Mucosa of descending colon (tissue), 3 donors: Measurements from ENCODE around the gene SLC48A1. TPM values are rescaled to one million over a fixed set of nuclear protein-coding genes. Genes with fewer than 3 reads are reported as not detected.

Experiments
- ATAC-seq: fragments of 200-7000 bp; cut with Tn5 transposase; one replicate; pipeline ENCODE4 v1.9.1; 2020; ENCODE audit warnings: mild to moderate bottlenecking, moderate library complexity
- DNase-seq, 3 donors: peaks; one replicate each; pipeline ENCODE4 v3.0.0-alpha.2; 2020
- H3K36me3 ChIP-seq: fragments of 200-600 bp; one replicate; pipeline ENCODE4 v1.8.0; 2021; ENCODE audit warnings: low read depth, mild to moderate bottlenecking
- H3K4me1 ChIP-seq: fragments of 200-600 bp; one replicate; pipeline ENCODE4 v1.8.0; 2021; ENCODE audit warnings: low read depth, mild to moderate bottlenecking
- H3K4me3 ChIP-seq: fragments of 200-600 bp; one replicate; pipeline ENCODE4 v1.8.0; 2021; ENCODE audit warnings: mild to moderate bottlenecking
- H3K9me3 ChIP-seq: fragments of 200-600 bp; one replicate; pipeline ENCODE4 v1.8.0; 2021; ENCODE audit warnings: mild to moderate bottlenecking
- CTCF ChIP-seq: fragments of 200-600 bp; IDR thresholded peaks from one replicate; pipeline ENCODE4 v1.8.0; 2022; ENCODE audit warnings: antibody characterized with exemption, mild to moderate bottlenecking
- intact Hi-C, 2 donors: fragments of 100-400 bp; cut with DNase I in 1 of 2; cut with micrococcal nuclease in 1 of 2; formaldehyde crosslinking; loops; one replicate each; pipeline versions ENCODE4 v1.11.0 to v1.11.1; 2022; cut with DNase I, micrococcal nuclease
- total RNA-seq, 3 donors: library from RNA; stranded (reverse); fragmentation: NEBNext Ultra II Directional in 2 of 3; extraction: Animal tissue kit (Norgen Biotek cat#: 25700) in 2 of 3; gene quantifications; one replicate each; pipeline versions ENCODE4 v1.2.1 to v1.2.4, GENCODE V29; 2021 to 2023
- donor health status: DM: no; HTN: no; CAD: no; lungs with moderate emphysema.
- donor health status: DM: no; HTN: no; CAD: no.
- donor health status: DM: no; HTN: yes; CAD: no.

Gene SLC48A1
- total RNA-seq, 3 donors from 2014 or later = 17.2 to 35.4 (median 19.1) TPM

GRCh38 chr12:47772738-47773061 is 338 bp upstream of the SLC48A1 start:
- peaks cover 8% of the 10 kb centered on the region for H3K4me1 ChIP-seq
- no peak for TF ChIP-seq CTCF
- no peaks in the 10 kb centered on the region for H3K9me3 ChIP-seq
- intact Hi-C loops = loop anchor here (10.0 kb wide), 2 partner anchors 48 to 62 kb away; partner anchors contain the start of gene ENDOU (in 1 of the 2)
- ATAC-seq = no peak
- peak overlapping the region; percentile 71 for H3K4me3 ChIP-seq
- H3K36me3 ChIP-seq = no peaks in the 10 kb centered on the region
- no peak for DNase-seq

- H3K4me3 ChIP-seq = peak overlapping the region; percentile 71
- intact Hi-C loops = loop anchor here (10.0 kb wide), 2 partner anchors 49 to 61 kb away; partner anchors contain the start of gene ENDOU (in 1 of the 2)
- H3K36me3 ChIP-seq = no peaks in the 10 kb centered on the region
- ATAC-seq (no peak), DNase-seq (peak in 1 of 3 donors; percentile 47)
- no peaks in the 10 kb centered on the region for H3K9me3 ChIP-seq
- peaks cover 10% of the 10 kb centered on the region for H3K4me1 ChIP-seq
- TF ChIP-seq CTCF = no peak
Measured at GRCh38 chr12:47773858-47774580, 981 bp downstream of the SLC48A1 start.

GRCh38 chr12:47774663-47775062 is 1.6 kb downstream of the SLC48A1 start:
- H3K36me3 ChIP-seq = no peaks in the 10 kb centered on the region
- no peak overlapping the region for H3K4me3 ChIP-seq
- H3K9me3 ChIP-seq = no peaks in the 10 kb centered on the region
- ATAC-seq = no peak
- intact Hi-C loops = loop anchor here (10.0 kb wide), 2 partner anchors 50 to 60 kb away; partner anchors contain the start of gene ENDOU (in 1 of the 2)
- H3K4me1 ChIP-seq = peaks cover 10% of the 10 kb centered on the region
- TF ChIP-seq CTCF = no peak
- DNase-seq = peak in 1 of 3 donors; percentile 31

- intact Hi-C loops = loop anchor here (10.0 kb wide), 2 partner anchors 51 to 59 kb away; partner anchors contain the start of gene ENDOU (in 1 of the 2)
- H3K9me3 ChIP-seq = no peaks in the 10 kb centered on the region
- ATAC-seq (no peak), DNase-seq (peak in 1 of 3 donors; percentile 53)
- H3K4me3 ChIP-seq = no peak overlapping the region
- TF ChIP-seq CTCF = no peak
- H3K36me3 ChIP-seq = no peaks in the 10 kb centered on the region
- peaks cover 10% of the 10 kb centered on the region for H3K4me1 ChIP-seq
Measured at GRCh38 chr12:47775100-47775911, 2.3 kb downstream of the SLC48A1 start.

GRCh38 chr12:47776471-47777143 is 3.6 kb downstream of the SLC48A1 start:
- Histone ChIP-seq H3K4me3 (no peak overlapping the region), H3K9me3 (no peaks in the 10 kb centered on the region), H3K36me3 (no peaks in the 10 kb centered on the region), H3K4me1 (peaks cover 10% of the 10 kb centered on the region)
- peak in 1 of 3 donors; percentile 36 for DNase-seq
- intact Hi-C loops = loop anchor here (10.0 kb wide), 2 partner anchors 52 to 58 kb away; partner anchors contain the start of gene ENDOU (in 1 of the 2)
- no peak for TF ChIP-seq CTCF
- ATAC-seq = no peak
